Coronary artery (tissue), 2 donors: Measurements from ENCODE around the gene UNC93A.

ENCODE experiments used
- DNase-seq: peaks from one replicate; pipeline ENCODE4 v3.0.0-alpha.2; 2017; ENCODE audit warnings: low spot score
- H3K27ac ChIP-seq, 2 donors: fragments of 200-600 bp; sonication (generic); one replicate each; pipeline ENCODE4 v1.5.1; 2016 to 2019
- H3K4me3 ChIP-seq: fragments of 200-600 bp; sonication (generic); 2 replicates; pipeline ENCODE4 v1.5.1; 2016; ENCODE audit warnings: mild to moderate bottlenecking, moderate library complexity
- CTCF ChIP-seq: fragments of 200-600 bp; sonication (generic); IDR thresholded peaks from one replicate; pipeline ENCODE4 v1.5.1; 2019; ENCODE audit warnings: antibody characterized with exemption

The UNC93A gene

GRCh38 chr6:167267921-167268401, 23.2 kb upstream of the UNC93A start:
- DNase-seq: no peak
- no peak overlapping the region for H3K4me3 ChIP-seq
- H3K27ac ChIP-seq: no peak overlapping the region
- TF ChIP-seq CTCF: no peak

- no peak overlapping the region for H3K4me3 ChIP-seq
- DNase-seq: no peak
- TF ChIP-seq CTCF: no peak
- H3K27ac ChIP-seq: no peak overlapping the region
These were observed 22.3 kb upstream of the UNC93A start for GRCh38 chr6:167268683-167269280.

DNA sequence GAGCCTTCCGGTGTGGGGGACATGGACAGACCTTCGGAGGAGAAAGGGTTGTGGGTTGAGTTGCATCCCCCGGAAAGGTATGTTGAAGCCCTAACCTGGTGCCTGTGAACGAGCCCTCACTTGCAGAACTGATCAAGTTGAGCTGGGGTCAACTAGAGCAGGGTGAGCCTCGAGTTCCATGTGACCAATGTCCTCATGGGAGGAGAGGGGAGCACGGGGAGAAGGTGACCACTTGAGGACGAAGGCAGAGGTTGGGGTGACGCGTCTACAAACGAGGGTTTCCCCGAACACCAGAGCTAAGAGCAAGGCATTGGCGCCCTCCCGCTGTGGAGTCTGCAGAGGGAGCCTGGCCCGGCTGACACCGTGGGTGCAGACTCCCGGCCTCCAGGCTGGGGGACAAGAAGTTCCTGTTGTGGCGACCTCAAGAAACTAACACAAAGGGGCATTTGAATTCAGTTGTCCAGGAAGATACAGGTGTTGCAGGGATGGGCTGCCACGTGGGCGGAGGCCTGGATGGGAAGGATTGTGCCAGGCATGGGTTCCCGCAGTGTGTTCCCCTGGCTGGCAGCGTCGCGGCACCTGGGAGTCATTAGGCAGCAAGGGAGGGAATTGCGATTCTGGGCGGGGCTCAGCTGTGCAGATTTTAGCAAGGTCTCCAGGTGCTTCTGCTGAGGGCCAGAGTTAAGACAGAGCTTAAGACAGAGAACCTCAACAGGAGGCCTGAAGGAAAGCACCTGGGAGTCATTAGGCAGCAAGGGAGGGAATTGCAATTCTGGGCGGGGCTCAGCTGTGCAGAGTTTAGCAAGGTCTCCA, 20.4 kb upstream of the UNC93A start:
- no peak for TF ChIP-seq CTCF
- DNase-seq: no peak
- H3K4me3 ChIP-seq: no peak overlapping the region
- no peak overlapping the region for H3K27ac ChIP-seq

DNA sequence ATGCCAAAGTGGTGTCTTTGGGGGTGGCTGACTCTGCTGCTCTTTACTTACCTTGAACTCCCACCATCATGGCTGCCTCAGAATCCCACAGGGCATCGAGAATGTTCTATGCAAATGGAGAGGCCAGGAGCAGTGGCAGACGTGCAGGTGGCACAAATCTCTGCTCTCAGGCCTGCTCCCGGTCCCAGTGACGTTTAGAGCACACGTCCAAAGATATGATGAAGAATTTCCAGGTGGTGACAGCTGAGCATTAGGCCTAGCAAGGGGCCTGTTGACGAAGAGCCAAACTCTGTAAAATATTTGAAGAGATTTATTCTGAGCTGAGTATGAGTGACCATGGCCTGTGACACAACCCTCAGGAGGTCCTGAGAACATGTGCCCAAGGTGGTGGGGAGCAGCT, 19.0 kb upstream of the UNC93A start:
- DNase-seq: no peak
- Histone ChIP-seq H3K27ac (no peak overlapping the region), H3K4me3 (no peak overlapping the region)
- TF ChIP-seq CTCF: no peak

GRCh38 chr6:167272696-167273379, 18.3 kb upstream of the UNC93A start:
- no peak overlapping the region for H3K27ac ChIP-seq
- no peak for TF ChIP-seq CTCF
- no peak overlapping the region for H3K4me3 ChIP-seq
- peak; percentile 55 for DNase-seq

DNA sequence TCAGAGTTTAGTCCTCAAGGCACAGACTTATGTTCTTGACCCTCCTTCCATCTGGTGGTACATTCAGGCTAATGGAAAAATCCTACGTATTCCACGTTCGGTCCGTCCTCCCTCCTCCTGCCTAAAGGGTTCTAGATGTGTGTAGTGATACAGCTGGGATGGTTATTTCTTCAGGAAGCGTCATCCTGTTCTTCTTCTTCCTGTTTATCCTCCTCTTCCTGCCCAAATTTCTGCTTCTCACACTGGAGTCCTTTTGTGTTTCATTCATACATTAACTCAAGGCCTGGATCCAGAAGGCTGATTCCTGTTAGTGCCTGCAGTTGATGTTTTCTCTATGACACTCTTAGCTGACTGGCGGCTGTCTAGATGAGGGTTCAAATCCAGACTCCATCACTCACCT, 16.8 kb upstream of the UNC93A start:
- TF ChIP-seq CTCF: no peak
- H3K27ac ChIP-seq: no peak overlapping the region
- DNase-seq: no peak
- no peak overlapping the region for H3K4me3 ChIP-seq
